Measurements from ENCODE around the gene SMOC2. TPM values are rescaled to one million over a fixed set of nuclear protein-coding genes. Genes with fewer than 3 reads are reported as not detected.
A peak's percentile ranks its signal among the peaks of the same experiment; 100 is the strongest.
"Not testable (repeated sequence)": the region's sequence is repeated elsewhere in the genome, so short reads cannot be mapped to it uniquely, and the experiment has no call there.

SMOC2 gene
- total and polyA plus RNA-seq, 4 donors, result 203 to 369 (median 266) TPM

- 94% methylated on average over 8 of the region's 8 CpGs for WGBS, 2 donors
- Histone ChIP-seq H3K27me3 (ENCODE audit: control insufficient read depth in 1 of 2, insufficient read depth in 2 of 2, low read length in 1 of 2) (no peaks in the 10 kb centered on the region), H3K27ac (ENCODE audit: low read depth in 1 of 2, low read length in 2 of 2) (no peak overlapping the region), H3K4me3 (ENCODE audit: low read length in 2 of 2) (no peak overlapping the region), H3K36me3 (ENCODE audit: control insufficient read depth in 1 of 2, insufficient read depth in 2 of 2, low read length in 1 of 2) (no peaks in the 10 kb centered on the region), H3K9me3 (ENCODE audit: control insufficient read depth, low read length) (no peaks in the 10 kb centered on the region), H3K4me1 (ENCODE audit: control insufficient read depth in 1 of 2, insufficient read depth in 2 of 2, low read length in 2 of 2) (no peaks in the 10 kb centered on the region)
- ATAC-seq (ENCODE audit: low FRiP score) (no peak), DNase-seq (no peak)
- intact Hi-C loops (cut with DNase I), result no loop called here
Measured at GRCh38 chr6:168684906-168685305, 243.9 kb downstream of the SMOC2 start.

DNA sequence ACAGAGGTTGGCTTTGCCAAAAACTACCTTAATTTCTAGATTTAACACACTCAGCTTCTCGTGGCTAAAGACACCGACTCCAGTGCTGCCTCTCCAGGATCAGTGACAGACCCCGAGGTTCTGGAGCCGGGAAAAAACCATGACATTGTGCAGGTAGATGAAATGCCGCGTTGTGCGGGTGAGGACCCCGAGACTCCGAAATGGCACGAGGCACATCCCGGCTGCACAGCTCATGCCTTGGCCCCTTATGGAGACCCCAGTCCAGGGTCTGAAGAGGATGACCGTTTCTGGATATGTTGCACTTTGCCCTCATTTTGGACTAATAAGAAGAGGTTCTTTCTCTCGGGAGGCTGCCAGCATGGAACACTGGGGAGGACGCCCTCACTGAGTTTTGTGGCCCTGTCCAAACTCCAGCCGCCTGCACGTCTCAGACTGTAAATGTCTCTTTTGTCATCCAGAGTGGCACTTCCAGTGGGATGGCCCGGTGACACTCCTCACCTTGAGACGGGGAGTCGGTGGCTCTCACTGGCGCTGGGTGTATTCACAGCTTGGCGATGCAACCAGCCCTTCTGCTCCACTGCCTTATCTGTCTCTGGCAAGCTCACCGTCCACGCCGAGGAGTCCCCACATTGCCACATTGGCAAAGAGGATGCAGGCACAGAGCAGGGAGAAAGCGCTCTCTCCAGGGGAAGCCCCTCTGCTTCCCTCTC, 245.2 kb downstream of the SMOC2 start:
- H3K36me3 ChIP-seq (ENCODE audit: control insufficient read depth in 1 of 2, insufficient read depth in 2 of 2, low read length in 1 of 2), result no peaks in the 10 kb centered on the region
- no peak overlapping the region for H3K27ac ChIP-seq (ENCODE audit: low read depth in 1 of 2, low read length in 2 of 2)
- DNase-seq, result peak in 1 of 2 donors; percentile 70
- H3K4me3 ChIP-seq (ENCODE audit: low read length in 2 of 2), result no peak overlapping the region
- 83% methylated on average over 25 of the region's 25 CpGs for WGBS, 2 donors
- no peaks in the 10 kb centered on the region for H3K9me3 ChIP-seq (ENCODE audit: control insufficient read depth, low read length)
- intact Hi-C loops (cut with DNase I), result no loop called here
- no peak for ATAC-seq (ENCODE audit: low FRiP score)
- no peaks in the 10 kb centered on the region for H3K27me3 ChIP-seq (ENCODE audit: control insufficient read depth in 1 of 2, insufficient read depth in 2 of 2, low read length in 1 of 2)
- no peaks in the 10 kb centered on the region for H3K4me1 ChIP-seq (ENCODE audit: control insufficient read depth in 1 of 2, insufficient read depth in 2 of 2, low read length in 2 of 2)

DNA sequence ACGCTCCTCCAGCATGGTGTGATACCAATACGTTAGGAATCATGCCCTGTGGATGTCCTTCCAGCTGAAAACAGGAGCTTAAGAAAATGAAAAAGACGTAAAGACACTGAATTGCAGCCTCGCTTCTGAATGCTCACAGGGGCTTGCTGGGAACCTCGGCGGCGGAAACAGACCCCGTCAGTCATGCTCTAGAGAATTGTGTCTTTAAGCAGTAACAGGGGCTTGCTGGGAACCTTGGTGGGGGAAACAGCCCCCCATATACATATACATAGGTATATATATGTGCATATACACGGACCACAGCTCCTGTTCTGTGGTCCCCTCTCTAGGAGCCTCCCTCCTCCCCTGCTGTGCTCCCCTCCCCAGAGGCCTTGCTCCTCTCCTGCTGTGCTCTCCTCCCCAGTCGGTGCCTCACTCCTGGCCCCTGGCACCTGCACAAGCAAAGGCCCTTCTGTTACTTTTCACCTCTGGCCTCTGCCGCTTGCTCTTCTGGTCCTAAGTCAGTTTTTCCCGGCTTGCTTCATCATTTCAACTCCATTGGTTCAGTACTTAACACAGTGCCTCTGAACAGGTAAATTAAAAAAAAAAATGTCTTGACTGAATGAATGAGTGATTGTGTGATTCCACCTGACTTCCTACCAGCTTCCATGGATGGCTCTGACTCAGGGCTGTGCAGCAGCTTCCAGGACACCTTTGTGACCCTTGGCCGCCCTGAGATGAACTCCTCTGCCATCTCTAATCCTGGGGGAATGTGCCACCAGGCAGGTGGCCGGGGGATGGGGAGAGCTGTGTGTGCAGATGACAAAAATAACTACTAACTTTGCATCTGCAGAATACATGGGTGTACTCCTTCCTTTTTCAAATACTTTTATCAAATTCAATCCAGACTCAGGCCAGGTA, 246.1 kb downstream of the SMOC2 start:
- intact Hi-C loops (cut with DNase I), result no loop called here
- H3K27me3 ChIP-seq (ENCODE audit: control insufficient read depth in 1 of 2, insufficient read depth in 2 of 2, low read length in 1 of 2), result no peaks in the 10 kb centered on the region
- H3K4me1 ChIP-seq (ENCODE audit: control insufficient read depth in 1 of 2, insufficient read depth in 2 of 2, low read length in 2 of 2), result no peaks in the 10 kb centered on the region
- ATAC-seq (ENCODE audit: low FRiP score) (no peak), DNase-seq (no peak)
- no peak overlapping the region for H3K4me3 ChIP-seq (ENCODE audit: low read length in 2 of 2)
- H3K36me3 ChIP-seq (ENCODE audit: control insufficient read depth in 1 of 2, insufficient read depth in 2 of 2, low read length in 1 of 2), result no peaks in the 10 kb centered on the region
- no peaks in the 10 kb centered on the region for H3K9me3 ChIP-seq (ENCODE audit: control insufficient read depth, low read length)
- H3K27ac ChIP-seq (ENCODE audit: low read depth in 1 of 2, low read length in 2 of 2), result no peak overlapping the region
- WGBS, 2 donors, result 76 to 78% methylated on average over 14 of the region's 14 CpGs

DNA sequence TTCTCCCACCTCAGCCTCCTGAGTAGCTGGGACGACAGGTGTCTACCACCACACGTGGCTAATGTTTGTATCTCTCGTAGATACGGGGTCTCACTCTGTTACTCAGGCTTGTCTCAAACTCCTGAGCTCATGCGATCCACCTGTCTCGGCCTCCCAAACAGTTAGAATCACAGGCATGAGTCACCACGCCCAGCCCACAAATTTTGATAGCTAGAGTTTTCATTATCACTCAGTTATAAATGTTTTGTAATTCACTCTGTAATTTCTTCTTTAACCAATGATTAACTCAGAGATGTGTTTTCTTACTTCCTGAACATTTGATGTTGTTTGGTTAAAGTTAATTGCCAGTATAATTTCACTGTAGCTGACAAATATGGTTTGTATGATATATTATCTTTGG, 249.3 kb downstream of the SMOC2 start:
- no peak overlapping the region for H3K27ac ChIP-seq (ENCODE audit: low read depth in 1 of 2, low read length in 2 of 2)
- H3K27me3 ChIP-seq (ENCODE audit: control insufficient read depth in 1 of 2, insufficient read depth in 2 of 2, low read length in 1 of 2), result no peaks in the 10 kb centered on the region
- intact Hi-C loops (cut with DNase I), result no loop called here
- ATAC-seq (ENCODE audit: low FRiP score), result no peak
- no peak overlapping the region for H3K4me3 ChIP-seq (ENCODE audit: low read length in 2 of 2)
- no peaks in the 10 kb centered on the region for H3K4me1 ChIP-seq (ENCODE audit: control insufficient read depth in 1 of 2, insufficient read depth in 2 of 2, low read length in 2 of 2)
- DNase-seq, result no peak
- no peaks in the 10 kb centered on the region for H3K9me3 ChIP-seq (ENCODE audit: control insufficient read depth, low read length)
- 94 to 95% methylated on average over 7 of the region's 7 CpGs for WGBS, 2 donors
- no peaks in the 10 kb centered on the region for H3K36me3 ChIP-seq (ENCODE audit: control insufficient read depth in 1 of 2, insufficient read depth in 2 of 2, low read length in 1 of 2)

DNA sequence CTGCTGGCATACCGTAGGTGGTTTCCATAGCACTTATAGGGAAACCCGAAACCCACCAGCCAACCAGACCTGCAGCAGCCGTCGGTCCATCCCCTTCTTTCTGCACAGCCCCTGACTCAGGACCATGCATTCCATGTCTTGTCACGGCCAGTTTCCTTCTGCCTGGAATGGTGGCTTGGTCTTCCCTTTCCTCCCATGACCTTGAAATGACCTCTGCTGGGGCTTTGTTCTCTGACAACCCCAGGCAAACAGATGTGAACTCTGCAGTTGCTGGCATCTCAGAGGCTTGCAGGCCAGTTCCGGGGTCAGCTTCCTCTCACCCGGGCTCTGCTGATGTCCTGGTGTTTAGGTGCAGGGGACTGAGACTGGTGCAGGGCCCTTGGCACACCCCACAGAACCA, 250.8 kb downstream of the SMOC2 start:
- H3K9me3 ChIP-seq (ENCODE audit: control insufficient read depth, low read length), result no peaks in the 10 kb centered on the region
- H3K4me3 ChIP-seq (ENCODE audit: low read length in 2 of 2), result no peak overlapping the region
- no peaks in the 10 kb centered on the region for H3K36me3 ChIP-seq (ENCODE audit: control insufficient read depth in 1 of 2, insufficient read depth in 2 of 2, low read length in 1 of 2)
- ATAC-seq (ENCODE audit: low FRiP score) (no peak), DNase-seq (peak in 1 of 2 donors; percentile 61)
- no peaks in the 10 kb centered on the region for H3K4me1 ChIP-seq (ENCODE audit: control insufficient read depth in 1 of 2, insufficient read depth in 2 of 2, low read length in 2 of 2)
- H3K27me3 ChIP-seq (ENCODE audit: control insufficient read depth in 1 of 2, insufficient read depth in 2 of 2, low read length in 1 of 2), result no peaks in the 10 kb centered on the region
- intact Hi-C loops (cut with DNase I), result no loop called here
- H3K27ac ChIP-seq (ENCODE audit: low read depth in 1 of 2, low read length in 2 of 2), result no peak overlapping the region
- 91 to 92% methylated on average over 7 of the region's 7 CpGs for WGBS, 2 donors

GRCh38 chr6:168692193-168692914, 251.4 kb downstream of the SMOC2 start:
- intact Hi-C loops (cut with DNase I), result no loop called here
- Histone ChIP-seq H3K4me3 (ENCODE audit: low read length in 2 of 2) (no peak overlapping the region), H3K27ac (ENCODE audit: low read depth in 1 of 2, low read length in 2 of 2) (no peak overlapping the region), H3K27me3 (ENCODE audit: control insufficient read depth in 1 of 2, insufficient read depth in 2 of 2, low read length in 1 of 2) (no peaks in the 10 kb centered on the region), H3K4me1 (ENCODE audit: control insufficient read depth in 1 of 2, insufficient read depth in 2 of 2, low read length in 2 of 2) (no peaks in the 10 kb centered on the region), H3K9me3 (ENCODE audit: control insufficient read depth, low read length) (no peaks in the 10 kb centered on the region), H3K36me3 (ENCODE audit: control insufficient read depth in 1 of 2, insufficient read depth in 2 of 2, low read length in 1 of 2) (no peaks in the 10 kb centered on the region)
- WGBS, 2 donors, result 92 to 93% methylated on average over 34 of the region's 34 CpGs
- DNase-seq, result peak in 1 of 2 donors; percentile 58
- no peak for ATAC-seq (ENCODE audit: low FRiP score)

- intact Hi-C loops (cut with DNase I); H3K9me3 ChIP-seq (ENCODE audit: control insufficient read depth, low read length); H3K4me1 ChIP-seq (ENCODE audit: control insufficient read depth in 1 of 2, insufficient read depth in 2 of 2, low read length in 2 of 2); ATAC-seq (ENCODE audit: low FRiP score); H3K4me3 ChIP-seq (ENCODE audit: low read length in 2 of 2); DNase-seq; H3K36me3 ChIP-seq (ENCODE audit: control insufficient read depth in 1 of 2, insufficient read depth in 2 of 2, low read length in 1 of 2); H3K27me3 ChIP-seq (ENCODE audit: control insufficient read depth in 1 of 2, insufficient read depth in 2 of 2, low read length in 1 of 2); H3K27ac ChIP-seq (ENCODE audit: low read depth in 1 of 2, low read length in 2 of 2): not testable (repeated sequence)
- WGBS, 2 donors, result 93 to 95% methylated on average over 3 to 4 of the region's 12 CpGs
Measured at GRCh38 chr6:168692915-168693257, 251.9 kb downstream of the SMOC2 start.

DNA sequence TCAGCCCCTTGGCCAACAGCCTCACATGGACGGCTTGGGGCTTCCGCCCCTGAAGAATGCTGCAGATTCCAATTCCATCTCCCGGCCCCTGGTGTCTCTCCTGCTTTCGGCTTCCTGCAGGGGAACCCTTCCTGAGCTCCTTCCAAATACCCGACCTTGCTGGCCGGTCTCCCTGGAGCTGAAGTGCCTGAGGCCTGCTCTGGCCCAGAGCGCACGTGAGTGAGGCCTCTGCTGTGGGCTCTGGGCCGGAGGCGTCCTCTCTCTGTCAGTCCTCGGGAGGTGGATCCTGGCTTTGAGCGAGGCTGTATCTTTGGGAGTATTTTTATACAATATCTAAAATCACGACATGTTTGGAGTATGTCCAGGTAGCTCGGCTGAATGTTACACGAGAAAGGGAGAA, 253.8 kb downstream of the SMOC2 start:
- ATAC-seq (ENCODE audit: low FRiP score); H3K9me3 ChIP-seq (ENCODE audit: control insufficient read depth, low read length); DNase-seq; H3K36me3 ChIP-seq (ENCODE audit: control insufficient read depth in 1 of 2, insufficient read depth in 2 of 2, low read length in 1 of 2); H3K27me3 ChIP-seq (ENCODE audit: control insufficient read depth in 1 of 2, insufficient read depth in 2 of 2, low read length in 1 of 2); H3K27ac ChIP-seq (ENCODE audit: low read depth in 1 of 2, low read length in 2 of 2); H3K4me1 ChIP-seq (ENCODE audit: control insufficient read depth in 1 of 2, insufficient read depth in 2 of 2, low read length in 2 of 2); intact Hi-C loops (cut with DNase I); H3K4me3 ChIP-seq (ENCODE audit: low read length in 2 of 2): not testable (repeated sequence)
- 74 to 75% methylated on average over 5 to 7 of the region's 15 CpGs for WGBS, 2 donors
